DND-41 (cell line): ENCODE measurements around the gene VTI1A.

Experiments
- EZH2 ChIP-seq: IDR thresholded peaks from 3 replicates; pipeline ENCODE4 v1.6.1; 2012; ENCODE audit warnings: borderline replicate concordance, low read depth, mild to moderate bottlenecking, moderate library complexity, low read length, inconsistent platforms; ENCODE audit not compliant: severe bottlenecking
- TF ChIP-seq, protein P1 (sequence below): IDR thresholded peaks from 2 replicates; pipeline ENCODE4 v1.5.1; 2012; ENCODE audit warnings: borderline replicate concordance, low read length, moderate library complexity, mild to moderate bottlenecking; ENCODE audit not compliant: poor library complexity, severe bottlenecking; ENCODE audit errors: extremely low read depth

DNA sequence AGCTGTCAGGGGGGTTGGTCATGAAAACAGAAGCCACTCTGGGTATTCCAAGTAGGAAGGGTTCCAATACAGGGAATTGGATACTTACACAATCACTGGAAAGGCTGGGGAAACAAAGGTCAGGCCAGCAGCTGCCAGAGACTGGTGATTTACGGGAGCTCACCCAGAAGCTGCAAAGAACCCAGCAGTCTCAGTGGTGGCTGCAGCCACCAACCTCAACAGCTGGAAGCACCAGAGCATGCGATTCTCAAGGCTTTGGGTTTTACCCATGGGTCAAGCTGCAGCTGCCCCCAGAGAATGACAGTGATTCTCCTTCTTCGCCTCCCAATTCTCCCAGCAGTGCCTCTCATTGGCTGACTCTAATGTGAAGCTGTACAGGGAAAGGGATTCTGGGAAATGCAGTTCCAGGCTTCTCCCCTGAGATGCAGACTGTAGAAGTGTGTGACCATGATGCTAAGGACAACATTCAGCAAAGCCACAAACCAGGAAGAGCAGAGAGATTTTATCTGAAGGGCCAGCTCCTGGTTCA, 395.9 kb downstream of the VTI1A start:
- TF ChIP-seq, protein P1, sequence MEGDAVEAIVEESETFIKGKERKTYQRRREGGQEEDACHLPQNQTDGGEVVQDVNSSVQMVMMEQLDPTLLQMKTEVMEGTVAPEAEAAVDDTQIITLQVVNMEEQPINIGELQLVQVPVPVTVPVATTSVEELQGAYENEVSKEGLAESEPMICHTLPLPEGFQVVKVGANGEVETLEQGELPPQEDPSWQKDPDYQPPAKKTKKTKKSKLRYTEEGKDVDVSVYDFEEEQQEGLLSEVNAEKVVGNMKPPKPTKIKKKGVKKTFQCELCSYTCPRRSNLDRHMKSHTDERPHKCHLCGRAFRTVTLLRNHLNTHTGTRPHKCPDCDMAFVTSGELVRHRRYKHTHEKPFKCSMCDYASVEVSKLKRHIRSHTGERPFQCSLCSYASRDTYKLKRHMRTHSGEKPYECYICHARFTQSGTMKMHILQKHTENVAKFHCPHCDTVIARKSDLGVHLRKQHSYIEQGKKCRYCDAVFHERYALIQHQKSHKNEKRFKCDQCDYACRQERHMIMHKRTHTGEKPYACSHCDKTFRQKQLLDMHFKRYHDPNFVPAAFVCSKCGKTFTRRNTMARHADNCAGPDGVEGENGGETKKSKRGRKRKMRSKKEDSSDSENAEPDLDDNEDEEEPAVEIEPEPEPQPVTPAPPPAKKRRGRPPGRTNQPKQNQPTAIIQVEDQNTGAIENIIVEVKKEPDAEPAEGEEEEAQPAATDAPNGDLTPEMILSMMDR: no peak
- TF ChIP-seq EZH2: no peak
